ENCODE data around the gene AP1G1. TPM values are rescaled to one million over a fixed set of nuclear protein-coding genes. Genes with fewer than 3 reads are reported as not detected.
"Not testable (repeated sequence)": the region's sequence is repeated elsewhere in the genome, so short reads cannot be mapped to it uniquely, and the experiment has no call there.

The AP1G1 gene
- total RNA-seq, 1 donor, result 80.5 TPM

GRCh38 chr16:71693164-71693563 lies 115.5 kb downstream of the AP1G1 start:
- H3K4me3 ChIP-seq (ENCODE audit: low read depth, low read length), result no peak overlapping the region
- DNase-seq (ENCODE audit: low read depth), result no peak
- no peak for TF ChIP-seq CTCF (IDR thresholded peaks at IDR 0.05; ENCODE audit: insufficient read depth, low read length)

- no peak for TF ChIP-seq CTCF (IDR thresholded peaks at IDR 0.05; ENCODE audit: insufficient read depth, low read length)
- DNase-seq (ENCODE audit: low read depth), result no peak
- H3K4me3 ChIP-seq (ENCODE audit: low read depth, low read length), result no peak overlapping the region
These were observed 118.7 kb downstream of the AP1G1 start for GRCh38 chr16:71689901-71690300.

- DNase-seq (ENCODE audit: low read depth), result no peak
- H3K4me3 ChIP-seq (ENCODE audit: low read depth, low read length), result no peak overlapping the region
- no peak for TF ChIP-seq CTCF (IDR thresholded peaks at IDR 0.05; ENCODE audit: insufficient read depth, low read length)
These were observed 120.8 kb downstream of the AP1G1 start for GRCh38 chr16:71687861-71688260.

GRCh38 chr16:71684280-71684679 lies 124.4 kb downstream of the AP1G1 start:
- not testable (repeated sequence) for DNase-seq (ENCODE audit: low read depth); H3K4me3 ChIP-seq (ENCODE audit: low read depth, low read length)

- no peak for DNase-seq (ENCODE audit: low read depth)
- H3K4me3 ChIP-seq (ENCODE audit: low read depth, low read length), result no peak overlapping the region
- TF ChIP-seq CTCF (IDR thresholded peaks at IDR 0.05; ENCODE audit: insufficient read depth, low read length), result no peak
These were observed 127.3 kb downstream of the AP1G1 start for GRCh38 chr16:71681360-71681759.

Small RNA genes within 50 kb of the gene (small RNA-seq; reads per million reads assigned to genes)
- gene AC010653.3, result not detected
- gene SNORA70D, result not detected
- 2,432 reads per million, percentile 100 among the genes with 10 or more reads in this experiment for gene SNORD71

Other genes with a start within 250 kb of the AP1G1 start
- gene TAT, start 231.7 kb downstream of the AP1G1 start, total RNA-seq (ENCODE audit: low replicate concordance), result not detected in 2 replicates
- gene MARVELD3, start 182.7 kb downstream of the AP1G1 start, total RNA-seq (ENCODE audit: low replicate concordance), result not detected in 2 replicates
- 7.8 and 9.8 TPM in 2 replicates for gene PHLPP2, start 84.1 kb downstream of the AP1G1 start, total RNA-seq (ENCODE audit: low replicate concordance)
- 8.3 and 16.0 TPM in 2 replicates for gene ATXN1L, start 37.1 kb upstream of the AP1G1 start, total RNA-seq (ENCODE audit: low replicate concordance)
- 3.1 and 7.3 TPM in 2 replicates for gene ZNF821, start 75.3 kb upstream of the AP1G1 start, total RNA-seq (ENCODE audit: low replicate concordance)
- 172 and 273 TPM in 2 replicates for gene IST1, start 86.7 kb upstream of the AP1G1 start, total RNA-seq (ENCODE audit: low replicate concordance)
- gene PKD1L3, start 191.6 kb upstream of the AP1G1 start, total RNA-seq (ENCODE audit: low replicate concordance), result not detected in 2 replicates
- gene DHODH, start 199.9 kb upstream of the AP1G1 start, total RNA-seq (ENCODE audit: low replicate concordance), result 1.8 and 3.3 TPM in 2 replicates
- gene HP, start 245.7 kb upstream of the AP1G1 start, total RNA-seq (ENCODE audit: low replicate concordance), result 0.27 TPM in 1 of 2 replicates, not detected in the other